HG03571 (cell line): ENCODE data around the gene STRN.

Experiments
- ATAC-seq: cut with Tn5 transposase; IDR thresholded peaks from one replicate; pipeline ENCODE4 v1.9.1; 2021; ENCODE audit not compliant: unreplicated experiment

STRN gene

GRCh38 chr2:36800381-36800780, 166.0 kb downstream of the STRN start:
- no peak for ATAC-seq

DNA sequence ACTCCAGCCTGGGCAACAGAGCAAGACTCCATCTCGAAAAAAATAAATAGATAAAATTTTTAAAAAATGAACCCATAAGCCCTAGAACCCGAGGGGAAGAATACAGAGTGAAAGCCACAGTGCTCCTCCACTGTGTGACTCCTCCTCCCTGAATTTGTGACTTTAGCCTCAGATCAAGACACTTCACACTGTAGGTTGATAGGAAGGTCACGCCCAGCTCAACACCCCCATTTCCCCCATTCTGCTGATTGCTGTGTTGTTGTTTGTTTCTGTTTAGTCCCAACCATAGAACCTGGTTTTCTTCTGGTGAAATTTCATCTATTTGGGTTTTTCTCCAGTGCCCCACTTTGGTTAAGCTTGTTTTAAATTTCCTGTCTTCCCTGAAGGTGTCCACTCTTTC, 167.6 kb downstream of the STRN start:
- no peak for ATAC-seq

DNA sequence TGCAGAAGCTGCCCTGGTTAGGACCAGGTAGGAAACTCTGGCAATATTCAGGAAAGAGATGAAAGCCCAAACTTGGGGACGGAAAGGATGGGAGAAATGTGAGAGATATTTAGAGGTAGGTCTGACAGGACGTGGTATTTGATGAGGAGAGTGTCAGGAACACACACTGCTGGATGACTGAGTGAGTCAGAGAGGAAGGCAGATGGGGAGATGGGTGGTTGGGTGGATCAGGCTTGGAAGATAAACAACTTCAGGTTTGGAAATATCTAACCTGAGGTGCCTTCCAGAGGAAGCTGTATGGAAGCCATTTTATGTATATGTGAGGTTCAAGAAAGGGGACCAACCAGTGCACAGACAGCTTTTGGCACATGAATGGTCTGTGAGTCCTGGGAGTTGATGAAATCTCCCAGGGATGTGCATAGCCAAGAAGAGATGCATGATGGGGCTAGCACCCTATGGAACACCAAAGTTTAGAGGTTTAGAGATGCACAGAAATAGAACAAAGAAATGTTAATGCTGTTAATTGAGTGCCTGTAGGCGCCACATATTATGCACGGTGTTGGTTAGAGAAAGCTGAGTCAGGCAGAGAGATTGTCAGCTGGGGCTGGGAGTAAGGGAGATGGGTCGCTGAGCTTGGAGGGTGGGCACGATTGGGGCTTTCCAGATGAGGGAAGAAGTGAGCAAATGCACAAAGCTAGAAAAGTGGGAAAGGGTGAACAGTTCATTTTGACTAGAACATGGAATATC, 168.8 kb downstream of the STRN start:
- ATAC-seq: no peak
